Subcutaneous adipose tissue (tissue), 4 donors: ENCODE results near the gene GPA33. TPM values are rescaled to one million over a fixed set of nuclear protein-coding genes. Genes with fewer than 3 reads are reported as not detected.

Source experiments
- total RNA-seq, 4 donors: library from RNA; depleted of rRNA; stranded (reverse); fragments of >200 nt; gene quantifications; one replicate each; pipeline ENCODE4 v1.1.0, GENCODE V29; 2016
- TF ChIP-seq, protein P1 (sequence below): fragments of 450-650 bp; IDR thresholded peaks from one replicate; pipeline ENCODE4 v1.5.1; 2016; ENCODE audit warnings: low read depth, mild to moderate bottlenecking, control low read depth, antibody characterized with exemption, moderate library complexity

GPA33 gene
- total RNA-seq, 4 donors from 2014 or later, result 0.75 to 1.2 TPM; not detected in 2

DNA sequence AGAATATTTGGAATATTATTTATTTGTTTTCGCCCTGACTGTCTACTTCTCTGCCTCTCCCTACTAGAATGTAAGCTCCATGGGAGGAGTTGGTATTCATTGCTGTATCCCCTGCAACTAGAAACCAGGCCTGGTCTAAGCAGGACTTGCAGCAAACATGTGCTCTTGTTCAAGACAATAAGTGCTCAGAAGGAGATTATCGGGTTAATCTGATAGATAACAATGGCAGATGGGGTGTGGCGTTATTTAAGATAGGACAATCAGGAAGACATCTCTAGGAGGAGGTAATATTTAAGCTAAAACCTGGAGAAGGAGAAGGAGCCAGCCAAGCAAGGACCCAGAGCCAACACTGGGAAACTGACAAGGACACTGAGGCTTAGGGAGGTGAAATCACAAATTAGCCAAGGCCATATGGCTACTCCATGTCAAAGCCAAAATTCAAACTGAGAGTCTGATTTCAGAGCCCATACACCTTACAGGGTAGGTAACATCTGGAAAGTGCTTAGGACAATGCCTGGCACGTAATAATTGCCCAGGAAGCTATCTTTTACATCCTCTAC lies 45.2 kb upstream of the GPA33 start:
- TF ChIP-seq, protein P1, sequence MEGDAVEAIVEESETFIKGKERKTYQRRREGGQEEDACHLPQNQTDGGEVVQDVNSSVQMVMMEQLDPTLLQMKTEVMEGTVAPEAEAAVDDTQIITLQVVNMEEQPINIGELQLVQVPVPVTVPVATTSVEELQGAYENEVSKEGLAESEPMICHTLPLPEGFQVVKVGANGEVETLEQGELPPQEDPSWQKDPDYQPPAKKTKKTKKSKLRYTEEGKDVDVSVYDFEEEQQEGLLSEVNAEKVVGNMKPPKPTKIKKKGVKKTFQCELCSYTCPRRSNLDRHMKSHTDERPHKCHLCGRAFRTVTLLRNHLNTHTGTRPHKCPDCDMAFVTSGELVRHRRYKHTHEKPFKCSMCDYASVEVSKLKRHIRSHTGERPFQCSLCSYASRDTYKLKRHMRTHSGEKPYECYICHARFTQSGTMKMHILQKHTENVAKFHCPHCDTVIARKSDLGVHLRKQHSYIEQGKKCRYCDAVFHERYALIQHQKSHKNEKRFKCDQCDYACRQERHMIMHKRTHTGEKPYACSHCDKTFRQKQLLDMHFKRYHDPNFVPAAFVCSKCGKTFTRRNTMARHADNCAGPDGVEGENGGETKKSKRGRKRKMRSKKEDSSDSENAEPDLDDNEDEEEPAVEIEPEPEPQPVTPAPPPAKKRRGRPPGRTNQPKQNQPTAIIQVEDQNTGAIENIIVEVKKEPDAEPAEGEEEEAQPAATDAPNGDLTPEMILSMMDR, result no peak

DNA sequence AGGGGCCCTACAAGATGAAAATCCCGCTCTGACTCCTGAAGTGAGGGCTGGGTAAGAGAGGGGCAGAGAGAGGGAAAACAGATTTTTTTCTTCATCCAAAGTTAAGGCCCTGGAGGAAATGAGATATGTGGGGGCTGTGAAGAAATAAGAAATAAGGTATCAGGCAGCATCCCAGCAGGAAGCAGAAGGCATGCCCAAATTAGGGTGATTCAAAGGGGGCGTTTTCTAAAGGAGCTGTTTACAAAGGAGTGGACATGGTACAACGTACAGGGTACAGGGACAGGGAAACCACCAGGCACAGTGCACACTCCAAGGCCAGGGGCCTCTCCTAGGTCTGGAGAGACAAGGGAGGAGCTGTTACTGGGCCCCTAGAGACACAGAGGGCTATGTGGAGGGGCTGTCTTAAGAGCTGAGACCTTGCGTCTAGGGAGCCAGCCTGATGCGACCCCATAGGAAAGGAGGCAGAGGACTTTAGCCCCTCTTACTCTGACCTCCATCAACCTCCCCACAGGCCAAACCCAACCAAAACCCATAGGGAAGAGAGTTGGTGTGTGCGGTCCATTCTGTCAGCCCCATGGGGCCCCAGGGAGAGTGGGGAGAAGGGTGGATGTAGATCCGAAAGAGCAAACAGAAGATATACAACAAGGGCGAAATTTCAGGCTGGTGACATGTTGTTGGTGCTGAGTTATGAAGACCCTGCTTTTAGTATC lies 42.3 kb upstream of the GPA33 start:
- TF ChIP-seq, protein P1, result no peak

DNA sequence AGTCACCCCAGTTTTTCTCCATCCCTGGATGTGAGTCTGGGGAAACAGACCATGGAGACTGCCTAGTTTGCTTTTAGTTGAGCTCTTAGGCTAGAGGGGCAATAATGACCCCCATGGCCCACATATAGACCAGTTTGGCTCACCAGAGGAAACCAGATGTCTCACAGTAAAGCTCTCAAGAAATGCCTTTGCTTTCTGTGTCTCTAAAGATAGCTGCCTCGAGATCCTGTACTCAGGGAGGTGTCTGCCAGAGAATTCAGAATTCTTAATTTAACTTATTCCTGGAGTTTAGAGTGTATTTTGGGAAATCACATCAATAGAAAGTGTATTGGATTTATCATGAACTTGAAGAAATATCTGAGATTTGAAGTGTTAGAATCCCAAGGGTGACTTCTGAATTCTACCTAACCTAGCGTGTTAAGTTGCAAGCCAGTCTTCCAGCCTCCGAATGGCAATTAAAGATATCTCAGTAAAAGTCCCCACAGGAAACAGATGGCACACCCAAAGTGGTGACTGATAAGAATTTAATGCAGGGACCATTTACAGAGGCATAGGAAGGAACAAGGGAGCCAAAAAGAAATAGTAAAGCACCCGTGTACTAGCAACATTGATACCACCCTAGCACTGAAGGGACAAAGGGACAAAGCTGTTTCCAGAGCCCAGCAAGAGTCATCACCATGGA lies 40.8 kb upstream of the GPA33 start:
- TF ChIP-seq, protein P1, result no peak

DNA sequence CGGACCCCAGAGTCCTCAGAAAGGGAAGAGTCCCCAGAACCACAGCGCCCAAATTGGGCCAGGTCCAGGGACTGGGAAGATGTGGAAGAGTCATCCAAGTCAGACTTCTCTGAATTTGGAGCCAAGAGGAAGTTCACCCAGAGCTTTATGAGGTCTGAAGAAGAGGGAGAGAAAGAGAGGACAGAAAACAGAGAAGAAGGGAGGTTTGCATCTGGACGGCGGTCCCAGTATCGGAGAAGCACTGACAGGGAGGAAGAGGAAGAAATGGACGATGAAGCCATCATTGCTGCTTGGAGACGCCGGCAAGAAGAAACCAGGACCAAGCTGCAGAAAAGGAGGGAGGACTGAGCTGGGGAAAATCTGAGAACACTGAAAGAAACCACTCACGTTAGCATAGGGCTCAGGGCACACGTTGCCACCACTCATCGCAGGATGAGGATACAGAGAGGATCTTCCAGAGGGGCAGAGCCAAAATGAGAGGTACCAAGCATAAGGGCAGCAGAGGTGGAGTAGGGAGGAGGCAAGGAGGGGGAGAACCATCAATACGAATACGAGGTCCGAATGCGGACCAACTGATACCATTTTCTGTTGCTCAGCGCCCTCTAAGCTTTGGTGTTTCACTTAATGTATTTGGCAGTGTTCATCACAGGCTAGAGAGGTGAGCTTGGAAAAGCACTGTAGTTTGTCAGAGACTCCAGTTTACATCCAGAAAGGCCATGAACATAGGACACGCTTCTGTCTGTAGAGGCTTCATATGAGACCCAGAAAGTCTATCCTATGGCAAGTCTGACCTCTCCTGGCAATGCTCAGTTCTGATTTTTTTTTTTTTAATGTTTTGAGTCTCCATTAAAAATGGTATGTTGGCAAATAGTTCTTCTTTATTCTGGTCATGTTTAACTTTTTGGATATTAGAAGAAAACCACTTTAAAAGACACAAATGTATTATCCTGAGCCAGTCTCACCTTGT lies 38.4 kb upstream of the GPA33 start:
- TF ChIP-seq, protein P1, result no peak

DNA sequence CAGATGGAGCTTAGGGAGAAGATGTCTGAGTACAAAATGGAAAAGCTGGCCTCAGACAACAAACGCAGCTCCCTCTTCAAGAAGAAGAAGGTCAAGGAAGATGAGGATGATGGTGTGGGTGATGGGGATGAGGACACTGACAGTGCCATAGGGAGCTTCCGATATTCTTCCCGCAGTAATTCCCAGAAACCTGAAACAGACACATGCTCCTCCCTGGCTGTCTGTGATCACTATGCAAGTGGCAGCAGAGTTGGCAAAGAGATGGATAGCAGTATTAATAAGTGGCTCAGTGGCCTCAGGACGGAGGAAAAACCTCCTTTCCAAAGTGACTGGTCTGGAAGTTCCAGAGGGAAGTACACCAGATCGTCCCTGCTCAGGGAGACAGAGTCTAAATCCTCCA lies 37.5 kb upstream of the GPA33 start:
- TF ChIP-seq, protein P1, result no peak

DNA sequence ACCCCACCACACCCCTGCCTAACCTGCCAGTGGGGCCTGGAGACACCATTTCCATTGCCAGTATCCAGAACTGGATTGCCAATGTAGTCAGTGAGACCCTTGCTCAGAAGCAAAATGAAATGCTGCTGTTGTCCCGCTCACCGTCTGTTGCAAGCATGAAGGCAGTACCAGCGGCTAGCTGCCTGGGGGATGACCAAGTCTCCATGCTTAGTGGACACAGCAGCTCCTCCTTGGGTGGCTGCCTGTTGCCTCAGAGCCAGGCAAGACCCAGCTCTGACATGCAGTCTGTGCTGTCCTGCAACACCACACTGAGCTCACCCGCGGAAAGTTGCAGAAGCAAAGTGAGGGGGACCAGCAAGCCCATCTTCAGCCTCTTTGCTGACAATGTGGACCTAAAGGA lies 37.1 kb upstream of the GPA33 start:
- TF ChIP-seq, protein P1, result no peak
